H9 (cell line): ENCODE measurements around the gene CHST15. TPM values are rescaled to one million over a fixed set of nuclear protein-coding genes. Genes with fewer than 3 reads are reported as not detected.

Experiments
- DNase-seq: peaks from one replicate; pipeline ENCODE4 v3.0.0-alpha.2; 2017
- H2AFZ ChIP-seq: one replicate; pipeline ENCODE4 v1.6.1; 2013; ENCODE audit warnings: mild to moderate bottlenecking, low read length, control low read depth, moderate library complexity
- H2AK5ac ChIP-seq: 2 replicates; pipeline ENCODE4 v1.6.1; 2013; ENCODE audit warnings: low read length, control low read depth, mixed read lengths; ENCODE audit not compliant: insufficient read length
- H2BK120ac ChIP-seq: one replicate; pipeline ENCODE4 v1.6.1; 2013; ENCODE audit warnings: low read depth, mild to moderate bottlenecking, low read length, control low read depth, inconsistent platforms; ENCODE audit not compliant: poor library complexity, severe bottlenecking
- H2BK12ac ChIP-seq: 2 replicates; pipeline ENCODE4 v1.6.1; 2013; ENCODE audit warnings: low read length, control low read depth, mixed read lengths, low read depth; ENCODE audit not compliant: insufficient read length
- H2BK15ac ChIP-seq: 2 replicates; pipeline ENCODE4 v1.6.1; 2013; ENCODE audit warnings: low read depth, low read length, control low read depth
- H2BK20ac ChIP-seq: one replicate; pipeline ENCODE4 v1.6.1; 2013; ENCODE audit warnings: low read depth, mild to moderate bottlenecking, low read length, control low read depth, inconsistent platforms; ENCODE audit not compliant: poor library complexity, severe bottlenecking
- H2BK5ac ChIP-seq: 2 replicates; pipeline ENCODE4 v1.6.1; 2013; ENCODE audit warnings: low read length, control low read depth, mixed read lengths; ENCODE audit not compliant: insufficient read length
- H3K14ac ChIP-seq: 2 replicates; pipeline ENCODE4 v1.6.1; 2013; ENCODE audit warnings: low read length, control low read depth; ENCODE audit not compliant: insufficient read depth
- H3K18ac ChIP-seq: 2 replicates; pipeline ENCODE4 v1.6.1; 2013; ENCODE audit warnings: low read depth, mild to moderate bottlenecking, mixed read lengths, low read length, control low read depth; ENCODE audit not compliant: insufficient read length
- H3K23ac ChIP-seq: 2 replicates; pipeline ENCODE4 v1.6.1; 2013; ENCODE audit warnings: low read length, control low read depth, mixed read lengths, low read depth; ENCODE audit not compliant: insufficient read length
- H3K23me2 ChIP-seq: 2 replicates; pipeline ENCODE4 v1.6.1; 2013; ENCODE audit warnings: low read depth, mild to moderate bottlenecking, mixed read lengths, low read length, control low read depth; ENCODE audit not compliant: insufficient read length, poor library complexity, severe bottlenecking
- H3K27ac ChIP-seq: 2 replicates; pipeline ENCODE4 v1.5.1; 2013; ENCODE audit warnings: low read length, control low read depth, mixed read lengths, low read depth; ENCODE audit not compliant: insufficient read length
- H3K27me3 ChIP-seq: 2 replicates; pipeline ENCODE4 v1.6.1; 2013; ENCODE audit warnings: low read length, control low read depth, inconsistent platforms; ENCODE audit not compliant: insufficient read depth
- H3K4ac ChIP-seq: 2 replicates; pipeline ENCODE4 v1.6.1; 2013; ENCODE audit warnings: low read depth, mild to moderate bottlenecking, control low read depth, inconsistent platforms, low read length, moderate library complexity
- H3K4me1 ChIP-seq: 2 replicates; pipeline ENCODE4 v1.6.1; 2013; ENCODE audit warnings: low read length, control low read depth, inconsistent platforms; ENCODE audit not compliant: insufficient read depth
- H3K4me2 ChIP-seq: 2 replicates; pipeline ENCODE4 v1.6.1; 2013; ENCODE audit warnings: low read length, control low read depth, mixed read lengths; ENCODE audit not compliant: insufficient read length, insufficient read depth
- H3K56ac ChIP-seq: 2 replicates; pipeline ENCODE4 v1.6.1; 2013; ENCODE audit warnings: low read depth, mild to moderate bottlenecking, mixed read lengths, low read length, control low read depth; ENCODE audit not compliant: insufficient read length
- H3K79me1 ChIP-seq: 2 replicates; pipeline ENCODE4 v1.6.1; 2013; ENCODE audit warnings: low read depth, mild to moderate bottlenecking, moderate library complexity, low read length, control low read depth, inconsistent platforms; ENCODE audit not compliant: insufficient read depth, poor library complexity, severe bottlenecking
- H3K79me2 ChIP-seq: 2 replicates; pipeline ENCODE4 v1.6.1; 2013; ENCODE audit warnings: low read length, control low read depth, inconsistent platforms; ENCODE audit not compliant: insufficient read depth
- H3K9ac ChIP-seq: 2 replicates; pipeline ENCODE4 v1.6.1; 2013; ENCODE audit warnings: low read length, control low read depth, mixed read lengths; ENCODE audit not compliant: insufficient read length; ENCODE audit errors: extremely low read depth
- H3K9me3 ChIP-seq: one replicate; pipeline ENCODE4 v1.6.1; 2013; ENCODE audit warnings: low read depth, low read length, inconsistent platforms; ENCODE audit not compliant: control insufficient read depth
- H3T11ph ChIP-seq: one replicate; pipeline ENCODE4 v1.6.1; 2013; ENCODE audit warnings: mild to moderate bottlenecking, low read length, control low read depth, inconsistent platforms
- H4K20me1 ChIP-seq: one replicate; pipeline ENCODE4 v1.6.1; 2013; ENCODE audit not compliant: control insufficient read depth, insufficient read length, insufficient read depth
- H4K5ac ChIP-seq: 2 replicates; pipeline ENCODE4 v1.6.1; 2013; ENCODE audit warnings: low read depth, mild to moderate bottlenecking, mixed read lengths, low read length, control low read depth; ENCODE audit not compliant: insufficient read length
- H4K8ac ChIP-seq: replicated peaks from 2 replicates; pipeline ENCODE4 v1.6.1; 2013; ENCODE audit warnings: low read length, control low read depth, mixed read lengths, low read depth; ENCODE audit not compliant: insufficient read length
- H4K91ac ChIP-seq: 2 replicates; pipeline ENCODE4 v1.6.1; 2013; ENCODE audit warnings: low read depth, mild to moderate bottlenecking, moderate library complexity, mixed read lengths, low read length, control low read depth; ENCODE audit not compliant: insufficient read length
- H3K27ac Mint-ChIP-seq, 3 experiments: 2 replicates in 2 of 3; 3 replicates in 1 of 3; pipeline ENCODE4 v1.8.0; 2020 to 2021; ENCODE audit warnings: mixed read lengths in 3 of 3, mild to moderate bottlenecking in 1 of 3, moderate library complexity in 1 of 3
- H3K27me3 Mint-ChIP-seq: 2 replicates; pipeline ENCODE4 v1.8.0; 2021; ENCODE audit warnings: low read depth, mild to moderate bottlenecking, moderate library complexity, mixed read lengths
- H3K36me3 Mint-ChIP-seq, 3 experiments: 2 replicates in 2 of 3; 3 replicates in 1 of 3; pipeline ENCODE4 v1.8.0; 2020 to 2021; ENCODE audit warnings: low read depth in 3 of 3, mixed read lengths in 3 of 3; ENCODE audit not compliant: insufficient read depth in 1 of 3
- H3K4me1 Mint-ChIP-seq, 2 experiments: 2 replicates each; pipeline ENCODE4 v1.8.0; 2020; ENCODE audit warnings: mixed read lengths in 2 of 2
- H3K4me3 Mint-ChIP-seq, 2 experiments: 2 replicates in 1 of 2; 3 replicates in 1 of 2; pipeline ENCODE4 v1.8.0; 2020 to 2021; ENCODE audit warnings: mild to moderate bottlenecking in 2 of 2, mixed read lengths in 2 of 2, moderate library complexity in 1 of 2
- H3K9me3 Mint-ChIP-seq, 2 experiments: 2 replicates in 1 of 2; 3 replicates in 1 of 2; pipeline ENCODE4 v1.8.0; 2020; ENCODE audit warnings: mild to moderate bottlenecking in 2 of 2, mixed read lengths in 2 of 2, moderate library complexity in 1 of 2
- WGBS: extraction: QIAGEN DNeasy Blood & Tissue Kit; methylation state at CpG from one replicate; pipeline ENCODE4 v1.1.7; 2013; ENCODE audit warnings: missing lambda C conversion rate, low lambda C conversion rate, mixed read lengths; ENCODE audit not compliant: insufficient read length; ENCODE audit errors: extremely low coverage; 5-methylcytosine and 5-hydroxymethylcytosine counted together
- total RNA-seq: library from RNA; stranded (reverse); gene quantifications from 2 replicates; pipeline ENCODE4 v1.2.1, GENCODE V29; 2021
- TF ChIP-seq, protein P1 (sequence below): fragments of 200-600 bp; sonication (generic); conservative IDR thresholded peaks from 3 replicates; pipeline ENCODE4 v1.8.0; 2021; ENCODE audit warnings: antibody characterized with exemption, mild to moderate bottlenecking

The CHST15 gene
- total RNA-seq, 1 experiment from 2014 or later: 8.7 TPM

- no CpG with 5 or more reads among the region's 4 CpGs for WGBS
- TF ChIP-seq, protein P1, sequence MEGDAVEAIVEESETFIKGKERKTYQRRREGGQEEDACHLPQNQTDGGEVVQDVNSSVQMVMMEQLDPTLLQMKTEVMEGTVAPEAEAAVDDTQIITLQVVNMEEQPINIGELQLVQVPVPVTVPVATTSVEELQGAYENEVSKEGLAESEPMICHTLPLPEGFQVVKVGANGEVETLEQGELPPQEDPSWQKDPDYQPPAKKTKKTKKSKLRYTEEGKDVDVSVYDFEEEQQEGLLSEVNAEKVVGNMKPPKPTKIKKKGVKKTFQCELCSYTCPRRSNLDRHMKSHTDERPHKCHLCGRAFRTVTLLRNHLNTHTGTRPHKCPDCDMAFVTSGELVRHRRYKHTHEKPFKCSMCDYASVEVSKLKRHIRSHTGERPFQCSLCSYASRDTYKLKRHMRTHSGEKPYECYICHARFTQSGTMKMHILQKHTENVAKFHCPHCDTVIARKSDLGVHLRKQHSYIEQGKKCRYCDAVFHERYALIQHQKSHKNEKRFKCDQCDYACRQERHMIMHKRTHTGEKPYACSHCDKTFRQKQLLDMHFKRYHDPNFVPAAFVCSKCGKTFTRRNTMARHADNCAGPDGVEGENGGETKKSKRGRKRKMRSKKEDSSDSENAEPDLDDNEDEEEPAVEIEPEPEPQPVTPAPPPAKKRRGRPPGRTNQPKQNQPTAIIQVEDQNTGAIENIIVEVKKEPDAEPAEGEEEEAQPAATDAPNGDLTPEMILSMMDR: no peak
- Histone ChIP-seq H3T11ph (no peak overlapping the region), H2BK120ac (no peak overlapping the region), H4K91ac (no peak overlapping the region), H3K9ac (no peak overlapping the region), H3K4me1 (no peaks in the 10 kb centered on the region), H3K4ac (no peak overlapping the region), H3K14ac (no peak overlapping the region), H2BK5ac (no peak overlapping the region), H4K20me1 (no peaks in the 10 kb centered on the region), H4K5ac (no peak overlapping the region), H3K56ac (no peak overlapping the region), H3K79me2 (no peaks in the 10 kb centered on the region), H2AK5ac (no peak overlapping the region), H2BK15ac (no peak overlapping the region), H3K79me1 (no peaks in the 10 kb centered on the region), H3K27ac (no peak overlapping the region), H3K23ac (no peak overlapping the region), H3K23me2 (no peaks in the 10 kb centered on the region), H2BK20ac (no peak overlapping the region), H3K27me3 (no peaks in the 10 kb centered on the region), H3K9me3 (no peaks in the 10 kb centered on the region), H3K18ac (no peak overlapping the region), H2AFZ (no peak overlapping the region), H3K4me2 (no peak overlapping the region), H4K8ac (no peak overlapping the region), H2BK12ac (no peak overlapping the region)
- H3K36me3 Mint-ChIP-seq: peaks cover 0 to 10% (median 0%) of the 10 kb centered on the region in 3 experiments; a peak in 2 of 7 replicates
- no peak overlapping the region for H3K27ac Mint-ChIP-seq
- no peak overlapping the region for H3K4me3 Mint-ChIP-seq
- DNase-seq: no peak
- H3K9me3 Mint-ChIP-seq: peaks cover 6 to 9% of the 10 kb centered on the region in 2 experiments
- peaks cover 10 to 12% of the 10 kb centered on the region in 2 experiments; a peak in 3 of 4 replicates for H3K4me1 Mint-ChIP-seq
- peaks cover 47% of the 10 kb centered on the region for H3K27me3 Mint-ChIP-seq
Measured at GRCh38 chr10:124099604-124100003, 6.2 kb upstream of the CHST15 start.
